Measurements from ENCODE around the gene CAMK4.
"Not testable (repeated sequence)": the region's sequence is repeated elsewhere in the genome, so short reads cannot be mapped to it uniquely, and the experiment has no call there.

CAMK4 gene

DNA sequence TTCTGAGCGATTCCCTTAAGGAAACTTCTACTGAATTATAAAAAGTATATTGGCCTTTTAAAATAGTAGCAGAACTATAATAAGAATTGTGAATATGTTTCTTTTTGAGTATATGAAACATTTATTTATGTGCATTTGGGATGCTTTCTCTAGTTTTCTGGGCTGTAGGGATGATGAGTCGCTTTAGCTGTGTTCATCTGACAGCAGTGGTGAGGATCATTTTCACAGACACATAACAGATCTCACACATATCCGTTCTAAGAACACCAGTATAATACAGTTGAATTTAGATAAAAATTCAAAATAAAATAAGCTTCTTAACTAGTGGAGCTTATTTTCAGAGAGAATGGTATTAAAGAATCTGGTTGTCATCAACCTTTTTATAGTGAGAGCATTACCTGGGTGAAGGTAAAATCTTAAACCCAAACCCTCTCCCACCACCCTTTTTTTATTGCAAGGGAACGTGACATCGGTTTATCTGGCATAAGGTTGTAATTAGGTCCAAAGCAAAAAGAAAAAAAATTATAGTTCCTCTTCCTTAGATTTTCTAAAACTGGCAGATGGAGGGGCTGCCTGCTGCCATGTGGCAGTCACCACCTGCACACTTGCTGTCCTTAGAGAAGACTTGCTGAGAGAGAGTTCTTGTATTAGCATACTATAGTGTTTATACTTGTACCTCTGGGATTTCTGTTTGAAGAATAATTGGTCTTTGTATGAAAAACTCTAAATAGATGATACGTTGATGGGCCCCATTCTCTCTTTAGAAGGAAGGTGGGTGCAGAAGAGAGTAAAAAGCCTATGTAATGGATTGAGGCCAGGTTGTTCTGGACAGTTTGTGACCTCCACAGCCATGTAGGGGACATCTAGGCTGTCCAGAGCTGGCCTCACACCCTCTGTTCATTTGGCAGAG lies 86.8 kb downstream of the CAMK4 start:
- in situ Hi-C loops (cut with MboI; ENCODE audit: low sequenced_read_pairs), result no loop called here

GRCh38 chr5:111311666-111312065 lies 87.5 kb downstream of the CAMK4 start:
- in situ Hi-C loops (cut with MboI; ENCODE audit: low sequenced_read_pairs), result no loop called here

GRCh38 chr5:111313017-111313724 lies 89.0 kb downstream of the CAMK4 start:
- in situ Hi-C loops (cut with MboI; ENCODE audit: low sequenced_read_pairs), result no loop called here

DNA sequence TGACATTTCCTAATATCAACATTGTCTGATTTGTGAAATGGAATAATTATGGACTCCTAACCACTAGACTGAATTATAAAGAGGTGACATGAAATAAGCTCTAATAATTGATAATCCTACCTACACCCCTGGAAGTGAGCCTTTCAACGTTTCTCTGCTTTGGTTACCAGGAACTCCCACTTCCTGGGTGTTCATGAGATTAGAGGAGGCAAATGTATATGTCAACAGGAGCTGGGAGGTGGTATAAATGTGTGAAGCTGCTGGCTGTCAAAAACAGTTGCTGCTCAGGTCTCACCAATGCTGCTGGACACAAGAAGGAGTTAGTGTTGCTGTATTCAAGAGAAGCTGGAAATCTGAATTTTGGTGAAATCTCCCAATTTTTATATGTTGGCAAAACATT lies 96.8 kb downstream of the CAMK4 start:
- in situ Hi-C loops (cut with MboI; ENCODE audit: low sequenced_read_pairs), result no loop called here

DNA sequence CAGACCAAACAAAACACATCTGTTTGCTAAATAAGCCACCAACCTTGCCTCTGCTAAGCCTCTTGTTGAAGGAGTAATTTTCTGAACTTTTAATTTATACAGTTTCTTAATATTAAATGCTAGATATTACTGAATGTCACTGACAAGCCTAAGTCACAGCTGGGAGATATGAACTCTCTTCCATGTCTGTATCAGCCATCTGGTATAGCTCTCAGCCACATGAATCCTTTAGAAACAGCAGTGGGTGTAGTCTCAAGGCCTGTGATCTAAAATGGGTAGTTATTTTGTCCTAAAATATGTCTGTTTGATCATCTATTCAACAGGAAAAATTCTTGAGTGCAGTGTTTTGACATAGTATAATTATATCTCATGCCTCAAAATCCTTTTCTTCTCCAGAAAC lies 97.2 kb downstream of the CAMK4 start:
- in situ Hi-C loops (cut with MboI; ENCODE audit: low sequenced_read_pairs), result no loop called here

GRCh38 chr5:111326551-111326950 lies 102.4 kb downstream of the CAMK4 start:
- in situ Hi-C loops (cut with MboI; ENCODE audit: low sequenced_read_pairs), result no loop called here

DNA sequence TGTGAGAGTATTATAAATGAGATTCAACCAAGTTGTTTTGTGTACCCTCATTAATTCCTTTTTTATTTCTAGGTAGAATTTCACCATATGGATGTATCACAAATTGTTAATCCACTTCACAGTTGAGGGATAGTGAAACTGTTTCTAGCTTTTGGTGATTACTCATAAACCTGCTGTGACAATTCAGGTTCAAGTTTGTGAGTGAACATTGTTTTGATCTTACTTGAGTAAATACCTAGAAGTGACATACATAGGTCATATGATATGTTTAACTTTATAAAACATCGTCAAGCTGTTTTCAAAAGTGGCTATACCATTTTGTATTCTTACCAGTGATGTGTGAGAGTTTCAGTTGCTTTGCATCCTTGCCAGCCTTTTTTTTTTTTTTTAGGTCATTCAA lies 112.9 kb downstream of the CAMK4 start:
- in situ Hi-C loops (cut with MboI; ENCODE audit: low sequenced_read_pairs), result no loop called here

- in situ Hi-C loops (cut with MboI; ENCODE audit: low sequenced_read_pairs), result no loop called here
These were observed 113.5 kb downstream of the CAMK4 start for GRCh38 chr5:111337688-111338087.

GRCh38 chr5:111345731-111346130 lies 121.5 kb downstream of the CAMK4 start:
- in situ Hi-C loops (cut with MboI; ENCODE audit: low sequenced_read_pairs), result no loop called here

DNA sequence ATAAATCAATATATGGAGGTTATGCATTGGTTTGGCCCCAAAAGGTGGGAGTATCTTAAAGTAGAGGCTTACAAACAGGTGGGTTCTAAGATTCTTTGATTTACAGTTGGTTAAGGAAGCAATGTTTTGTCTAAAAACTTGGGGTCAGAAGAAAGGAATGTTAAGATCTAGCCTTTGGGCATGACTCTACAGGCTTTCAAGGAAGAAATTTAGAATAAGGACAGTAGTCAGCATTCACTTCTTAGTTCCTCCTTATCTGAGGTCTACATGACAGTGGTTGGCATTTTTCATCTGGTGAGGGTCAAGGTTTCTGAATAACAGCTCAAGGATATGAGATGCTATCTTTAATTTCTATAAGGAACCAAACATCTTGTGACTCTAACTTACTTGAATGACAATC lies 122.8 kb downstream of the CAMK4 start:
- in situ Hi-C loops (cut with MboI; ENCODE audit: low sequenced_read_pairs), result no loop called here

DNA sequence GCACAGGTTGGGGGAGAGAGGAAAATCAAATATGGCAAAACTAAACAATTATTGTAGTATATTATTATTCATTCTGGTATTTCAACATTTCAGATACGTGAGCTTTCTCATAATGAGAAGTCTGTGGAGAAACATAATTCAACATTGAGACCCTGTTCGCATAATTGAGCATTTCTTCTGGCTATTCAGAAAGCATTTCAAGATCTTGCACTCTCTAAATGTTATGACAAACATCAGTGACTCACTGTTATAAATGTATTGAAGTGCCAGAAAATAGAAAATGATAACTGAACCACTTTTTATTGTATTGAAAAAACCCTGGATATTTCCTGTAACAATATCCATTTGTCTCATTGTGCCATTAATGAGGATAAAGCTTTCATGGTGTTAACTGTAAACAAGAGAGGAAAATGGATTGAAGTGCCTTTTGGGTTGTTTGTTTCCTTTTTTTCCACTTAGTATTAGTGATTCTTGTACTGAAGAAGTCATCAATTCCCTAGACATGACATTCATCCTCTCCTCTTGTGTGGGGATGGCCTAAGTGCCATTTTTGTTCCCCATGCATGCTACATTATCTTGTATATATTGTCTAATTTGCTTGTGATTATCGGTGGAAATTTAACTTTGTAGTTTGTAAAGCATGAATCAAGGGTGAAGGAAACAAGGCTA lies 124.6 kb downstream of the CAMK4 start:
- in situ Hi-C loops (cut with MboI; ENCODE audit: low sequenced_read_pairs), result no loop called here

GRCh38 chr5:111349429-111349828 lies 125.2 kb downstream of the CAMK4 start:
- in situ Hi-C loops (cut with MboI; ENCODE audit: low sequenced_read_pairs), result no loop called here

- in situ Hi-C loops (cut with MboI; ENCODE audit: low sequenced_read_pairs), result no loop called here
These were observed 128.9 kb downstream of the CAMK4 start for GRCh38 chr5:111353035-111353434.

- in situ Hi-C loops (cut with MboI; ENCODE audit: low sequenced_read_pairs), result not testable (repeated sequence)
These were observed 134.5 kb downstream of the CAMK4 start for GRCh38 chr5:111358726-111359125.

- in situ Hi-C loops (cut with MboI; ENCODE audit: low sequenced_read_pairs), result no loop called here
These were observed 136.0 kb downstream of the CAMK4 start for GRCh38 chr5:111360173-111360572.

DNA sequence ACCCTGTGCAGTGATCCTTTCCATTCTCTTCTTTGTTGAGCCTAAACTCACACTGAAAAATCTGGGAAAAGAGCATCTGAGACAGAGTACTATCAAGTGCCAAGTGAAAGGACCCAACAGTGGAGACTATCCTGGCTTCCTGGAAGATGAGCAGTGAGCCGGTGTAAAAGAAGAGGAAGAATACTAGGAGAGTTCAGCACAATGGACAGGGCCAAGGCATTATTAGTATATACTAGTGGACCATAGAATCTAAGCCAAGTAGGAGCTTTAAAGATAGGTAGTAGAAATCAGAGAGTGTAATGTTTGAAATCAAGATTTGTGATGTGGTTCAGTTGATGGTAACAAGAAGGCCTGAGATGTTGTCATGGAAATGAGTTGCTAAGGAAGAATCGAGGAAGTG lies 140.8 kb downstream of the CAMK4 start:
- in situ Hi-C loops (cut with MboI; ENCODE audit: low sequenced_read_pairs), result no loop called here

GRCh38 chr5:111366388-111366787 lies 142.2 kb downstream of the CAMK4 start:
- in situ Hi-C loops (cut with MboI; ENCODE audit: low sequenced_read_pairs), result no loop called here

DNA sequence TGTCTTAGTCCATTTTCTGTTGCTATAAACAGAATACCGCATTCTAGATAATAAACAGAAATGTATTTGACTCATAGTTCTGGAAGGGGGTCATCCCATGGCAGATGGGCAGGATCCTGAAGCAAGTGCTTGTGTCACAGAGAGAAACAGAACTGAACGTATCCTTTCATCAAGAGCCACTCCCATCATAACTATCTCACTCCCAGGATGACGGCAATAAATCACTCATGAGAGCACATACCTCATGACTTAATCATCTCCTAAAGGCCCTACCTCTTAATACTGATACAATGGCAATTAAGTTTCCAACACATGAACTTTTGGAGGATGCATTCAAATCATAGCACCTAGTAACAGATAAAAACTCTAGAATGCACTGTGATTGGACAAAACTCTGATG lies 142.9 kb downstream of the CAMK4 start:
- in situ Hi-C loops (cut with MboI; ENCODE audit: low sequenced_read_pairs), result no loop called here

DNA sequence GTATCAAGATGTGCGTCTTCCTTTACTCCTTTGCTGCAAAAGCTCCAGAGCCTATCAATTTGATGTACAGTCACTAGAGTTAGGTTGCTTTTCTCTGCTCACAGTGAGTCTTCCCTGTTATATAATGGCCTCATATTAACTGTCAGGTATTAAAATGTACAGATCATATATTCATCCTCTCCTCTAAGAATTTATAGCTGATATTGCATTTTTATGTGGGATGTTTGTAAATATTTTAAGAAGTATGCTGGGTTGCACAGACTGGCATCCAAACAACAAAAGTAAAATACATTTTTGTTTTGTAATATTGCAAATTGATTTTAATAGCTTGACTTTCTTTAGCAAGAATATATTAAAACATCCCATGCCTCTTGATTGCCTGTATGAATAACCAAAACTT lies 148.6 kb downstream of the CAMK4 start:
- in situ Hi-C loops (cut with MboI; ENCODE audit: low sequenced_read_pairs), result no loop called here

- in situ Hi-C loops (cut with MboI; ENCODE audit: low sequenced_read_pairs), result no loop called here
These were observed 150.2 kb downstream of the CAMK4 start for GRCh38 chr5:111374380-111374779.

- in situ Hi-C loops (cut with MboI; ENCODE audit: low sequenced_read_pairs), result no loop called here
These were observed 151.5 kb downstream of the CAMK4 start for GRCh38 chr5:111375645-111376044.

DNA sequence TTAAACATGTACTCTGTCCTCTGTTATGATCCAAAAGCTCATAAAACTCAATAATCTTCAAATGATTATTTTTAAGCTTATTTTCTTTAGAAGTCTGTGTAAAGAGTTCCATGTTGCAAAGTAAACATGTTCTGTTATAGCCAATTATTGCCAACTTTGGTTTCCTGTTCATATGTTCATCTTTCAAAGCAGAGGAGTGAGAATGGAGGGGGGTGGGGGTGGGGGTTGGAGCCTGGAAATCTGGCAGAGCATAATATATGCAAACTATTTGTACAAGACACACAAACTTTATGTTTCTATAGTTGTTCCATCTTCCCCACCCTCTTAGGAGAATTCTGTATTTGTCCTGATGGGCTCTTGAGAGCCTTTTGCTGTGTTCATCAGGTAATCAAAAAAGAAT lies 153.1 kb downstream of the CAMK4 start:
- in situ Hi-C loops (cut with MboI; ENCODE audit: low sequenced_read_pairs), result no loop called here
